Smooth muscle cell (in vitro differentiated cells): ENCODE data around the gene GAGE2A. TPM values are rescaled to one million over a fixed set of nuclear protein-coding genes. Genes with fewer than 3 reads are reported as not detected.

Source experiments
- DNase-seq: peaks from one replicate; lab custom pipeline; 2025; ENCODE audit not compliant: unreplicated experiment; lab: John Stamatoyannopoulos, UW
- H2AFZ ChIP-seq: fragments of 200-600 bp; sonication (generic); 2 replicates; pipeline ENCODE4 v1.6.0; 2016; ENCODE audit warnings: antibody characterized with exemption, low read depth, mild to moderate bottlenecking
- H3F3A ChIP-seq: fragments of 200-600 bp; sonication (generic); 2 replicates; pipeline ENCODE4 v1.6.0; 2017; ENCODE audit warnings: antibody characterized with exemption, low read depth
- H3K27ac ChIP-seq: fragments of 200-600 bp; sonication (generic); 2 replicates; pipeline ENCODE4 v1.5.1; 2016; ENCODE audit warnings: low read depth, mild to moderate bottlenecking
- H3K27me3 ChIP-seq: fragments of 200-600 bp; sonication (generic); 2 replicates; pipeline ENCODE4 v1.6.1; 2016; ENCODE audit warnings: low read depth, mild to moderate bottlenecking
- H3K36me3 ChIP-seq: fragments of 200-600 bp; sonication (generic); 2 replicates; pipeline ENCODE4 v1.5.1; 2016; ENCODE audit warnings: low read depth
- H3K4me1 ChIP-seq: fragments of 200-600 bp; sonication (generic); 2 replicates; pipeline ENCODE4 v1.5.1; 2016; ENCODE audit warnings: low read depth
- H3K4me2 ChIP-seq: fragments of 200-600 bp; sonication (generic); 2 replicates; pipeline ENCODE4 v1.6.0; 2016; ENCODE audit warnings: mild to moderate bottlenecking
- H3K4me3 ChIP-seq: fragments of 200-600 bp; sonication (generic); 2 replicates; pipeline ENCODE4 v1.5.1; 2016; ENCODE audit warnings: mild to moderate bottlenecking
- H3K79me2 ChIP-seq: fragments of 200-600 bp; sonication (generic); 2 replicates; pipeline ENCODE4 v1.6.0; 2016; ENCODE audit warnings: low read depth, mild to moderate bottlenecking
- H3K9ac ChIP-seq: fragments of 200-600 bp; sonication (generic); 2 replicates; pipeline ENCODE4 v1.6.0; 2016; ENCODE audit warnings: low read depth
- H3K9me3 ChIP-seq: fragments of 200-600 bp; sonication (generic); replicated peaks from 2 replicates; pipeline ENCODE4 v1.5.1; 2016; ENCODE audit warnings: low read depth
- H4K20me1 ChIP-seq: fragments of 200-600 bp; sonication (generic); 2 replicates; pipeline ENCODE4 v1.6.0; 2016; ENCODE audit warnings: low read depth
- WGBS: methylation state at CpG from one replicate; pipeline ENCODE4 v1.1.7; 2016; ENCODE audit warnings: low lambda C conversion rate; 5-methylcytosine and 5-hydroxymethylcytosine counted together
- polyA plus RNA-seq: library from polyadenylated mRNA; unstranded; fragments of >200 nt; fragmentation: Nextera tagmentation; extraction: Ambion mirVana; gene quantifications from 2 replicates; pipeline ENCODE4 v1.2.1, GENCODE V29; 2016
- total RNA-seq: library from RNA; depleted of rRNA; stranded (reverse); fragments of >200 nt; gene quantifications from 2 replicates; pipeline ENCODE4 v1.2.3, GENCODE V29; 2014
- TF ChIP-seq, protein P1 (sequence below): fragments of 200-600 bp; sonication (generic); IDR thresholded peaks from 2 replicates; pipeline ENCODE4 v1.5.1; 2017; ENCODE audit warnings: borderline replicate concordance, mild to moderate bottlenecking, antibody characterized with exemption; ENCODE audit not compliant: insufficient read depth, poor library complexity, severe bottlenecking

Gene GAGE2A
- total and polyA plus RNA-seq, 2 experiments from 2014 or later: not detected

DNA sequence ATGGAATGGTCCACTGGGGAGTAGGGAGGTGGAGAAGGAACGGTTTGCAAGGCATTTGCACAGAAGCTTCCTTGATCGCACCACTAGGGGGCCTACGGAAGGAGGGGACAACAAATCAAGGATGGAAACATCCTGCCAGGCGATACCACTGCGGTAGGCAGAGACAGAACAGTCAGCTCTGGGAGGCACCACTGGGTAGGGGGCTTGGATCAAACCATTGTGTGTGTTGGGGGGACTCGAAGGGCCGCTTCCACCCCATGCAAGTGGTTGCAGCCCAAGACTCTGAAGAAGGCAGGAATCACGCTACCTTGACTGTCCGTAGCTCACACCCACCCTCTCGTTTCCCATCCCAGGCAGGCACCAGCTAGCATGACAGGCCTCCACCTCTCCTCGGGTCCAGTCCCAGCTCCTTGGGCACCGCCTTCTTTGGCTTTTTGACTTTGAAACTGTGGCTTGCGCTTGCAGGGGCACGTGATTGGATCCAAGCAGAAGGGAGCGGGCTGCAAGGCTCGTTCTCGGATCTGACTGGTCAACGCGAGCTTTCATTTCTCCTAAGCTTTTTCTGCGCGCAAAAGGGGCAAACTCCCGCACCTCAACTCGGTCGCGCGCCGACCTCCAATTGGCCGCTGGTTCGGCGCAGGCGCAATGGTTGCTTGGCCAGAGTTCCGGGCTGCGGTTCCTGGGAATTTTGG lies 37.9 kb downstream of the GAGE2A start:
- Histone ChIP-seq H3K4me3 (no peak overlapping the region), H3F3A (no peaks in the 10 kb centered on the region), H3K4me2 (no peak overlapping the region), H3K9me3 (no peaks in the 10 kb centered on the region), H4K20me1 (no peaks in the 10 kb centered on the region), H3K9ac (no peak overlapping the region), H3K79me2 (no peaks in the 10 kb centered on the region), H3K27me3 (no peaks in the 10 kb centered on the region), H3K27ac (no peak overlapping the region), H3K36me3 (no peaks in the 10 kb centered on the region), H2AFZ (no peak overlapping the region), H3K4me1 (no peaks in the 10 kb centered on the region)
- TF ChIP-seq, protein P1, sequence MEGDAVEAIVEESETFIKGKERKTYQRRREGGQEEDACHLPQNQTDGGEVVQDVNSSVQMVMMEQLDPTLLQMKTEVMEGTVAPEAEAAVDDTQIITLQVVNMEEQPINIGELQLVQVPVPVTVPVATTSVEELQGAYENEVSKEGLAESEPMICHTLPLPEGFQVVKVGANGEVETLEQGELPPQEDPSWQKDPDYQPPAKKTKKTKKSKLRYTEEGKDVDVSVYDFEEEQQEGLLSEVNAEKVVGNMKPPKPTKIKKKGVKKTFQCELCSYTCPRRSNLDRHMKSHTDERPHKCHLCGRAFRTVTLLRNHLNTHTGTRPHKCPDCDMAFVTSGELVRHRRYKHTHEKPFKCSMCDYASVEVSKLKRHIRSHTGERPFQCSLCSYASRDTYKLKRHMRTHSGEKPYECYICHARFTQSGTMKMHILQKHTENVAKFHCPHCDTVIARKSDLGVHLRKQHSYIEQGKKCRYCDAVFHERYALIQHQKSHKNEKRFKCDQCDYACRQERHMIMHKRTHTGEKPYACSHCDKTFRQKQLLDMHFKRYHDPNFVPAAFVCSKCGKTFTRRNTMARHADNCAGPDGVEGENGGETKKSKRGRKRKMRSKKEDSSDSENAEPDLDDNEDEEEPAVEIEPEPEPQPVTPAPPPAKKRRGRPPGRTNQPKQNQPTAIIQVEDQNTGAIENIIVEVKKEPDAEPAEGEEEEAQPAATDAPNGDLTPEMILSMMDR: no peak
- 91% methylated on average over 33 of the region's 33 CpGs for WGBS
- no peak for DNase-seq

DNA sequence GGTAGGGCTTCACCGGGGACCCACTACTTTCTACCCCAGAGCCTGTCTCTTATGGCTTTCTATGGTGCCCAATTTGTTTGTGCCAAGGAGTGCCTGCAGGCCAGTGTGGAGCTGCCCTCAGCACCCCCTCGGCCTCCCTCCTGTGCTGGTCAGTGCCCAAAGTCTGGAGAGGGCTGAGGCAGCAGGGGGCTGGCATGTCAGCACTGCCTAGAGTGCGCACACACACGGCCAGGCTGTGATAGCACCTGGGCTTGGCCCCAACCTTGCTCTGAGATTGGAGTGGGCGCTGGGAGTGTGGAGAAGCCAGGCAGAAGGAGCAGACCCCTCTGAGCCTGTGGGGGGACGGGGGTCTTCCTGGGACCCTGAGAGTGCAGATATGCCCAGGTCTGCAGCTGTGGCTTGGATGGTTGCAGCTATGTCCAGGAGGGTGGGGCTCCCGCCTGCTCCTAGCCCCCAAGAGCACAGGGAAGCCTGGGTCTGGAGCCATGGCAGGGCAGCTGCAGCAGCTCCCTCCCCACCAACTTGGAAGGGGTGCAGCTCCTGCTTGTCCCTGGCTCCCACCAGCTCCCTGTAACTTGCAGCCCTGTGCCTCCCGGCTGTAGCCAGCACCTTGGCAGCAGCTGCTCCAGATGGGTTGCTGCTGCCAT lies 55.8 kb downstream of the GAGE2A start:
- Histone ChIP-seq H3F3A (no peaks in the 10 kb centered on the region), H3K27ac (no peak overlapping the region), H3K79me2 (no peaks in the 10 kb centered on the region), H3K4me1 (no peaks in the 10 kb centered on the region), H3K4me3 (no peak overlapping the region), H3K4me2 (no peak overlapping the region), H2AFZ (no peak overlapping the region), H3K27me3 (no peaks in the 10 kb centered on the region), H3K36me3 (no peaks in the 10 kb centered on the region), H3K9me3 (no peaks in the 10 kb centered on the region), H3K9ac (no peak overlapping the region), H4K20me1 (no peaks in the 10 kb centered on the region)
- TF ChIP-seq, protein P1: no peak
- 80% methylated on average over 8 of the region's 8 CpGs for WGBS
- no peak for DNase-seq

Other genes with a start within 250 kb of the GAGE2A start
- not detected in 2 replicates for gene GAGE12C, start 57.3 kb upstream of the GAGE2A start, total RNA-seq
- gene GAGE12C, start 57.3 kb upstream of the GAGE2A start, polyA plus RNA-seq: not detected in 2 replicates
- not detected in 2 replicates for gene GAGE12D, start 47.8 kb upstream of the GAGE2A start, total RNA-seq
- not detected in 2 replicates for gene GAGE12D, start 47.8 kb upstream of the GAGE2A start, polyA plus RNA-seq
- not detected in 2 replicates for gene GAGE12E, start 38.2 kb upstream of the GAGE2A start, total RNA-seq
- gene GAGE12E, start 38.2 kb upstream of the GAGE2A start, polyA plus RNA-seq: not detected in 2 replicates
- gene GAGE12F, start 28.7 kb upstream of the GAGE2A start, total RNA-seq: not detected in 2 replicates
- not detected in 2 replicates for gene GAGE12F, start 28.7 kb upstream of the GAGE2A start, polyA plus RNA-seq
- not detected in 2 replicates for gene GAGE12G, start 19.1 kb upstream of the GAGE2A start, total RNA-seq
- not detected in 2 replicates for gene GAGE12G, start 19.1 kb upstream of the GAGE2A start, polyA plus RNA-seq
- gene GAGE12H, start 9.5 kb upstream of the GAGE2A start, total RNA-seq: not detected in 2 replicates
- gene GAGE12H, start 9.5 kb upstream of the GAGE2A start, polyA plus RNA-seq: not detected in 2 replicates
- gene GAGE1, start 9.5 kb downstream of the GAGE2A start, total RNA-seq: not detected in 2 replicates
- not detected in 2 replicates for gene GAGE1, start 9.5 kb downstream of the GAGE2A start, polyA plus RNA-seq
- gene PAGE1, start 106.5 kb downstream of the GAGE2A start, total RNA-seq: not detected in 2 replicates
- not detected in 2 replicates for gene PAGE1, start 106.5 kb downstream of the GAGE2A start, polyA plus RNA-seq
- not detected in 2 replicates for gene PAGE4, start 239.8 kb downstream of the GAGE2A start, total RNA-seq
- gene PAGE4, start 239.8 kb downstream of the GAGE2A start, polyA plus RNA-seq: not detected in 2 replicates